OCI-LY3 (cell line): ENCODE results near the gene CLEC16A.

Experiments used
- H2AFZ ChIP-seq: fragments of 200-600, 300-600 bp; shearing (Covaris generic); 2 replicates; pipeline ENCODE4 v1.6.0; 2014; ENCODE audit warnings: antibody characterized with exemption, low read depth, low read length
- H3K27ac ChIP-seq: fragments of 200-600, 300-600 bp; sonication (generic); 2 replicates; pipeline ENCODE4 v1.5.1; 2014; ENCODE audit warnings: mild to moderate bottlenecking, low read length, moderate library complexity, mixed read lengths
- H3K27me3 ChIP-seq: fragments of 200-600, 300-600 bp; sonication (generic); 2 replicates; pipeline ENCODE4 v1.6.1; 2014; ENCODE audit warnings: low read depth, low read length, mixed read lengths
- H3K36me3 ChIP-seq: fragments of 200-600, 300-600 bp; sonication (generic); replicated peaks from 2 replicates; pipeline ENCODE3; 2014; ENCODE audit warnings: low read depth, low read length, mixed read lengths
- H3K4me1 ChIP-seq: fragments of 300-600, 200-600 bp; sonication (generic); 2 replicates; pipeline ENCODE4 v1.6.1; 2014; ENCODE audit warnings: low read length, mixed read lengths
- H3K4me2 ChIP-seq: fragments of 200-600, 300-600 bp; sonication (generic); 2 replicates; pipeline ENCODE4 v1.6.1; 2014; ENCODE audit warnings: low read length, mixed read lengths
- H3K4me3 ChIP-seq: fragments of 300-600, 200-600 bp; sonication (generic); 2 replicates; pipeline ENCODE4 v1.5.1; 2014; ENCODE audit warnings: antibody characterized with exemption, mild to moderate bottlenecking, low read length, moderate library complexity
- H3K79me2 ChIP-seq: fragments of 300-600, 200-600 bp; shearing (Covaris generic); 2 replicates; pipeline ENCODE4 v1.6.1; 2014; ENCODE audit warnings: mild to moderate bottlenecking, low read length, mixed read lengths
- H3K9ac ChIP-seq: fragments of 300-600, 200-600 bp; shearing (Covaris generic); 2 replicates; pipeline ENCODE4 v1.6.0; 2014; ENCODE audit warnings: mild to moderate bottlenecking, low read length, moderate library complexity
- H3K9me3 ChIP-seq: fragments of 200-600, 300-600 bp; shearing (Covaris generic); 2 replicates; pipeline ENCODE4 v1.6.1; 2014; ENCODE audit warnings: low read length, mixed read lengths; ENCODE audit not compliant: insufficient read depth
- H4K20me1 ChIP-seq: fragments of 200-600, 300-600 bp; sonication (generic); 2 replicates; pipeline ENCODE4 v1.6.1; 2016; ENCODE audit warnings: low read length, mixed read lengths; ENCODE audit not compliant: insufficient read depth
- CTCF ChIP-seq: fragments of 200-600, 300-600 bp; sonication (generic); IDR thresholded peaks from 2 replicates; pipeline ENCODE4 v1.5.1; 2014; ENCODE audit warnings: antibody characterized with exemption, low read length, low read depth
- EZH2phosphoT487 ChIP-seq: fragments of 200-600 bp; shearing (Covaris generic); IDR thresholded peaks from 2 replicates; pipeline ENCODE4 v1.6.1; 2018; ENCODE audit warnings: antibody characterized with exemption, mixed run types, low read depth

The CLEC16A gene

GRCh38 chr16:11047057-11047456, 102.7 kb downstream of the CLEC16A start:
- no peaks in the 10 kb centered on the region for H3K79me2 ChIP-seq
- peaks cover 16% of the 10 kb centered on the region for H3K36me3 ChIP-seq
- no peaks in the 10 kb centered on the region for H4K20me1 ChIP-seq
- H3K4me2 ChIP-seq, result no peak overlapping the region
- TF ChIP-seq CTCF (no peak), EZH2phosphoT487 (no peak)
- peaks cover 6% of the 10 kb centered on the region for H3K4me1 ChIP-seq
- no peaks in the 10 kb centered on the region for H3K9me3 ChIP-seq
- no peak overlapping the region for H3K4me3 ChIP-seq
- H3K27ac ChIP-seq, result no peak overlapping the region
- H3K9ac ChIP-seq, result no peak overlapping the region
- H3K27me3 ChIP-seq, result no peaks in the 10 kb centered on the region
- no peak overlapping the region for H2AFZ ChIP-seq

GRCh38 chr16:11047939-11048800, 103.8 kb downstream of the CLEC16A start:
- TF ChIP-seq CTCF, result no peak
- no peak for TF ChIP-seq EZH2phosphoT487
- Histone ChIP-seq H4K20me1 (no peaks in the 10 kb centered on the region), H3K4me2 (no peak overlapping the region), H3K4me1 (peaks cover 13% of the 10 kb centered on the region), H3K9me3 (no peaks in the 10 kb centered on the region), H3K27me3 (no peaks in the 10 kb centered on the region), H3K9ac (no peak overlapping the region), H3K36me3 (peaks cover 12% of the 10 kb centered on the region), H2AFZ (no peak overlapping the region), H3K79me2 (no peaks in the 10 kb centered on the region), H3K4me3 (no peak overlapping the region), H3K27ac (no peak overlapping the region)

GRCh38 chr16:11049396-11050059, 105.2 kb downstream of the CLEC16A start:
- Histone ChIP-seq H3K36me3 (peaks cover 9% of the 10 kb centered on the region), H3K9me3 (no peaks in the 10 kb centered on the region), H3K9ac (no peak overlapping the region), H3K4me1 (peaks cover 13% of the 10 kb centered on the region), H3K79me2 (no peaks in the 10 kb centered on the region), H3K4me3 (no peak overlapping the region), H4K20me1 (no peaks in the 10 kb centered on the region), H3K4me2 (no peak overlapping the region), H3K27me3 (no peaks in the 10 kb centered on the region), H3K27ac (no peak overlapping the region), H2AFZ (no peak overlapping the region)
- TF ChIP-seq EZH2phosphoT487 (no peak), CTCF (no peak)

- H3K79me2 ChIP-seq, result no peaks in the 10 kb centered on the region
- no peak overlapping the region for H3K4me3 ChIP-seq
- H3K9me3 ChIP-seq, result no peaks in the 10 kb centered on the region
- H3K4me2 ChIP-seq, result no peak overlapping the region
- no peaks in the 10 kb centered on the region for H4K20me1 ChIP-seq
- peaks cover 13% of the 10 kb centered on the region for H3K4me1 ChIP-seq
- no peak overlapping the region for H3K27ac ChIP-seq
- H3K9ac ChIP-seq, result no peak overlapping the region
- H3K27me3 ChIP-seq, result no peaks in the 10 kb centered on the region
- no peak overlapping the region for H2AFZ ChIP-seq
- peaks cover 9% of the 10 kb centered on the region for H3K36me3 ChIP-seq
- TF ChIP-seq CTCF (no peak), EZH2phosphoT487 (no peak)
Observed at GRCh38 chr16:11050536-11050935, 106.2 kb downstream of the CLEC16A start.
